ENCODE data around the gene CENPM.

CENPM gene

DNA sequence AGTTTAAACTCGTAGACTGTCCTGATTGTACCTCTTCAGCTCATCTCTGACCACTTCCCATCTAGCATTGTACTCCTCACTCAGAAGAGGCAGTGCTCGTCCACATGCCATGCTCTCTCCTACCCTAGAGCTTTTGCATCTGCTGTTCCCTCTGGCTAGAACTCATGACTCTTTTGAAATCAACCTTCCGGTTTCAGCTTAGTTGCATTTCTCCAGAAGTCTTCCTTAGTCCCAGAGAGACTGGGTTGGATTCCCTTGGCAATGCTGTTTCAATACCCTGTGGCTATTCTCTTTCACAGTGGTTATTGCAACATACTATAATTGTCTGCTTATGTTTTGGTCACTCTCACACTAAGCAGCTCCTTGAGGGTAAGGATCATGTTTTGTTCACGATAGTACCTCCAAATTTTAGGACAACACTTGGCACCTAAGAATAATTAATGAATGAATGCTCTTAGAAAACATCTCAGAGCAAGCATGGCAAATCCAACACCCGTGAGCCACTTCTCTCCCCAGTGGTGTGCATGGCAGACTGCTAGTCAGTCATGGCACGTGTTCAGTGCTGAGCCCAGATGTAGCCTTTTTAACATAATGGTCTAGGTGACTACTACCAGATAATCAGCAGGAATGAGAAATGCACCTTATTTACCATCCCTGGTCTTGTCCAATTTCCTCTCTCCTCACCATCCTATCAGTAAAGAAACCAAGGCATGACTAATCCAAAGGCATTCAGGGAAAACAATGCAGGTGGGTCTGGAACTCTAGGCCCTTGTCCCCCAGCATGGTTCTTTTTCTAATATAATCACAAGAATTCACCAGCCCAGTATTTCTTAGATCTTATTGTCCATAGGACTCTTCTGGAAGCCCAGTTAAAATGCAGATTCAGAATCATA is 36.8 kb upstream of the CENPM start:
- TF ChIP-seq MYC (IDR thresholded peaks at IDR 0.05; ENCODE audit: low read depth, low read length) = 0 out of 2 replicates have a peak, but pooled peaks have one; percentile 12
- TF ChIP-seq, protein P1, sequence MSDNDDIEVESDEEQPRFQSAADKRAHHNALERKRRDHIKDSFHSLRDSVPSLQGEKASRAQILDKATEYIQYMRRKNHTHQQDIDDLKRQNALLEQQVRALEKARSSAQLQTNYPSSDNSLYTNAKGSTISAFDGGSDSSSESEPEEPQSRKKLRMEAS (IDR thresholded peaks at IDR 0.05; ENCODE audit: low read depth, low read length) = no peak; the same call in 1 of the 2 replicates
- H3K4me3 ChIP-seq (ENCODE audit: low read depth, low read length) = no peak overlapping the region
- DNase-seq (ENCODE audit: low read depth) = peak; percentile 88

DNA sequence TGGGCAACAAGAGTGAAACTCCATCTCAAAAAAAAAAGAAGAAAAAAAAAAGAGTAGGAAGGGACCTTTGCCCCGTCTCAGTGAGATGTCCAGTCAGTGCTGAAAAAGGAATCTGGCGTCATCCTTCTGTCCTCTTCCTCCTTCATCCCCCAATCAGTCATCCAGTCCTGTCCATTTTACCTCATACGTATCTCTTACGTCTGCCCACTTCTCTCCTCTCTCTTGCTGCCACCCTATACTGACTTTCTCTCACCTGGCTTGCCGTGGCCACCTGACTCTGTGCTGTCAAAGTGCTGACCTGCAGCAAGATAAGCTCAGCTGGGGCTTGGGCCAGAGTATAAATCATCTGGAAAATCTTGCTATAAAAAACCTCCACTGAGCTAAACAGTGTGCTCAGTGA is 35.9 kb upstream of the CENPM start:
- H3K4me3 ChIP-seq (ENCODE audit: low read depth, low read length) = no peak overlapping the region
- TF ChIP-seq MYC (IDR thresholded peaks at IDR 0.05; ENCODE audit: low read depth, low read length) (no peak), CTCF (IDR thresholded peaks at IDR 0.05; ENCODE audit: low read depth, low read length) (no peak), POLR2A (IDR thresholded peaks at IDR 0.05; ENCODE audit: extremely low read depth, insufficient read length) (no peak)
- TF ChIP-seq, protein P1 (IDR thresholded peaks at IDR 0.05; ENCODE audit: low read depth, low read length) = no peak
- DNase-seq (ENCODE audit: low read depth) = no peak

- no peak for DNase-seq (ENCODE audit: low read depth)
- TF ChIP-seq POLR2A (IDR thresholded peaks at IDR 0.05; ENCODE audit: extremely low read depth, insufficient read length) = no peak
- no peak for TF ChIP-seq MYC (IDR thresholded peaks at IDR 0.05; ENCODE audit: low read depth, low read length)
- TF ChIP-seq, protein P1 (IDR thresholded peaks at IDR 0.05; ENCODE audit: low read depth, low read length) = no peak
- no peak for TF ChIP-seq CTCF (IDR thresholded peaks at IDR 0.05; ENCODE audit: low read depth, low read length)
- H3K4me3 ChIP-seq (ENCODE audit: low read depth, low read length) = no peak overlapping the region
Observed at GRCh38 chr22:41979423-41980250, 32.7 kb upstream of the CENPM start.

- TF ChIP-seq CTCF (IDR thresholded peaks at IDR 0.05; ENCODE audit: low read depth, low read length) = no peak
- no peak for TF ChIP-seq POLR2A (IDR thresholded peaks at IDR 0.05; ENCODE audit: extremely low read depth, insufficient read length)
- no peak for TF ChIP-seq MYC (IDR thresholded peaks at IDR 0.05; ENCODE audit: low read depth, low read length)
- TF ChIP-seq, protein P1 (IDR thresholded peaks at IDR 0.05; ENCODE audit: low read depth, low read length) = no peak
- DNase-seq (ENCODE audit: low read depth) = no peak
Observed at GRCh38 chr22:41978732-41979131, 31.8 kb upstream of the CENPM start.

GRCh38 chr22:41976961-41977566 is 30.1 kb upstream of the CENPM start:
- TF ChIP-seq, protein P1 (IDR thresholded peaks at IDR 0.05; ENCODE audit: low read depth, low read length) = no peak
- TF ChIP-seq CTCF (IDR thresholded peaks at IDR 0.05; ENCODE audit: low read depth, low read length) = no peak
- no peak for DNase-seq (ENCODE audit: low read depth)
- H3K4me3 ChIP-seq (ENCODE audit: low read depth, low read length) = no peak overlapping the region

More at GRCh38 chr22:41978732-41979131, 31.8 kb upstream of the CENPM start:
- H3K4me3 ChIP-seq (ENCODE audit: low read depth, low read length) = no peak overlapping the region
